GM15510 (cell line): Measurements from ENCODE around the gene CCNC.

Source experiments
- POLR2A ChIP-seq: IDR thresholded peaks from 3 replicates; pipeline ENCODE4 v1.6.1; 2011; ENCODE audit warnings: borderline replicate concordance; ENCODE audit not compliant: insufficient read length; ENCODE audit errors: extremely low read depth

Gene CCNC

GRCh38 chr6:99568103-99568933, at the start of gene CCNC:
CCNC (minus strand) TSS chr6:99568660; CDS start chr6:99568527, 133 bp downstream.
- TF ChIP-seq POLR2A, result peak; percentile 91

GRCh38 chr6:99617131-99617530, 48.7 kb upstream of the CCNC start:
- TF ChIP-seq POLR2A, result no peak

- no peak for TF ChIP-seq POLR2A
Observed at GRCh38 chr6:99614430-99615186, 46.1 kb upstream of the CCNC start.

- peak; percentile 32 for TF ChIP-seq POLR2A
Observed at GRCh38 chr6:99613705-99614429, 45.4 kb upstream of the CCNC start.

- TF ChIP-seq POLR2A, result no peak
Observed at GRCh38 chr6:99613409-99613704, 44.9 kb upstream of the CCNC start.

GRCh38 chr6:99612551-99613408, 44.3 kb upstream of the CCNC start:
- no peak for TF ChIP-seq POLR2A

GRCh38 chr6:99611148-99611547, 42.7 kb upstream of the CCNC start:
- TF ChIP-seq POLR2A, result no peak

GRCh38 chr6:99609905-99610489, 41.5 kb upstream of the CCNC start:
- TF ChIP-seq POLR2A, result no peak

GRCh38 chr6:99608886-99609482, 40.5 kb upstream of the CCNC start:
- TF ChIP-seq POLR2A, result no peak

GRCh38 chr6:99608059-99608885, 39.8 kb upstream of the CCNC start:
- TF ChIP-seq POLR2A, result no peak

- TF ChIP-seq POLR2A, result no peak
Observed at GRCh38 chr6:99607416-99608036, 39.1 kb upstream of the CCNC start.

- TF ChIP-seq POLR2A, result no peak
Observed at GRCh38 chr6:99606656-99607415, 38.4 kb upstream of the CCNC start, which contains the start of gene PRDM13. PRDM13 (plus strand) TSS chr6:99606833; CDS start chr6:99607035, 202 bp downstream.
